Measurements from ENCODE around the gene CIAO2B.
A peak's percentile ranks its signal among the peaks of the same experiment; 100 is the strongest.
"Not testable (repeated sequence)": the region's sequence is repeated elsewhere in the genome, so short reads cannot be mapped to it uniquely, and the experiment has no call there.

CIAO2B gene

DNA sequence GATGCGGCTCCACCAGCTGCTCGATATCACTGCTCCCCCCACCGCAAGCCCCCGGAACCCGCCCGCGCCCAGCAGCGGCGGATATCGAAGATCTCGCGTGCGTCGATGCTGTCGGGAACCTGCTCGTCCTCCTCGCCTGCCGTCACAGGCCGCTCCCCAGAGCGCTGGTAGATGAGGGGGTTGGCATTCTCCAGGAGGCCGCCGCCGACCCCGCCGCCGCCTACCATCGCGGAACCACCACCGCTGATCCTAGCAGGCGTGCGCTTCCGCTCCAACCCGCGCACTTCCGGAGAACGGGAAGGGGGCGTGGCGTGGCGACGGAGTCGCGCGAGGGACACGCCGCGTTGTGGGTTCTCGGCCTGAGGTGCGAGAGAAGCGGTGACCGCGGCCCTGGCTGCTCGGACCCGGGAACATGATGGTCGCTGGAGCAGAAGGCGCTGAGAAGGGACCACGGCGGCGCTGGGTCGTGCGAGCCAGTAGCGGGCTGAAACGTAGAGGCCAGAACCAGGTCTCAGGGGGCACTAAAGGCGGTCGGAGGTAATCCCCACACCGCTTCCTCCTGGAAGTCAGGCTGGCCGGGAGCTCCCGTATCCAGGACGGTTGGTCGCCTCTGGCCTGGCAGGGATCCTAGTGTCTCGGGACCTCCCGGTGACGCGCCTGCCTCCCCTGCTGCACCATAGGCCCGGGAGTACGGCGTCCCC is at the start of gene CIAO2B:
CIAO2B (minus strand) TSS at position 265 of the 701 bp plus-strand sequence; CDS start at position 227, 38 bp downstream.
- peak; percentile 46 for DNase-seq

GRCh38 chr16:66983033-66983432 is 48.8 kb upstream of the CIAO2B start:
- DNase-seq, result no peak

DNA sequence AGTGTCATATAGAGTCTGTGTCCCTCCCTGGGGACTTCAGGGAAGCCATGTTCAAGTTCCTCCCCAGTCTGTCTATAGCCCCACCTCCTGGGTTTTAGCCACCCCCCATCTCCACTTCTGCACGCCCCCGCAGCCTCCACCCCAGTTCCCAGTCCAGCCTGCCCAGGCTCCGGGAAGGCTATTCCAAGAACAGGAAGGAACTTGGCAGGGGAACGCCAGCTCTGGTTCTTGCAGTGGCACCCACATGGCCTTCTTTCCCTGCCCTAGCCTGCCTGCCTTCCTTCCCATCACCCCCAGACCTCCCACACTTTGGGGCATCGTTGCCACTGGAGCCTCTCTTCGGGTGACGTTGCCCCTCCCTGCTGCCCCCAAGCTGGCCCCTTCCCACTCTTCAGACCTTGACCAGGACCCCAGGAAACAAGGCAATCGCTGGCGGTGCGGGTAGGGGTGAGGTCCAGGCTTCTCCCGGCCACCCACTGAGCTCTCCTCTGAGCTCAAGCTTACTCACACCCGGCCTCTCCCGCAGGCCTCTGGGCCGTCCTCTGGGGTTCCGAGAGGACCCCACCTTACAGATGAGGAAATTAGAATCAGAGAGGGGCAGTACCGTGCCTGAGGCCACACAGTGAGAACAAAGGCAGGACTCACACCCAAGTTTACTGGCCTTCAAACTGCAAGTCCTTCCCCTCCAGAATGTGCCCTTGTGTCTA is 45.0 kb upstream of the CIAO2B start:
- no peak for DNase-seq

GRCh38 chr16:66977341-66978113 is 43.3 kb upstream of the CIAO2B start:
- no peak for DNase-seq

GRCh38 chr16:66976746-66977145 is 42.5 kb upstream of the CIAO2B start:
- DNase-seq, result no peak

GRCh38 chr16:66975302-66975893 is 41.2 kb upstream of the CIAO2B start:
- DNase-seq, result no peak

DNA sequence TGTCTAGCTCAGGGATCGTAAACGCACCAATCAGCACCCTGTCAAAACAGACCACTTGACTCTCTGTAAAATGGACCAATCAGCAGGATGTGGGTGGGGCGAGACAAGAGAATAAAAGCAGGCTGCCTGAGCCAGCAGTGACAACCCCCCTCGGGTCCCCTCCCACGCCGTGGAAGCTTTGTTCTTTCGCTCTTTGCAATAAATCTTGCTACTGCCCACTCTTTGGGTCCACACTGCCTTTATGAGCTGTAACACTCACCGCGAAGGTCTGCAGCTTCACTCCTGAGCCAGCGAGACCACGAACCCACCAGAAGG is 40.7 kb upstream of the CIAO2B start:
- not testable (repeated sequence) for DNase-seq

GRCh38 chr16:66974156-66974931 is 40.1 kb upstream of the CIAO2B start:
- not testable (repeated sequence) for DNase-seq

DNA sequence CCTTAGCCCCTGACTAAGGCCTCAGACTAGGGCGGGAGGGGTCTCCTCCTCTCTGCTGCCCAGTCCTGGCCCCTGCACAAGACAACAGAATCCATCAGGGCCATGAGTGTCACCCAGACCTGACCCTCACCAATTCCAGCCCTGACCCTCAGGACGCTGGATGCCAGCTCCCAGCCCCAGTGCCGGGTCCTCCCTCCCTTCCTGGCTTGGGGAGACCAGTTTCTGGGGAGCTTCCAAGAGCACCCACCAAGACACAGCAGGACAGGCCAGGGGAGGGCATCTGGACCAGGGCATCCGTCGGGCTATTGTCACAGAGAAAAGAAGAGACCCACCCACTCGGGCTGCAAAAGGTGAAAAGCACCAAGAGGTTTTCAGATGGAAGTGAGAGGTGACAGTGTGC is 39.5 kb upstream of the CIAO2B start:
- no peak for DNase-seq

DNA sequence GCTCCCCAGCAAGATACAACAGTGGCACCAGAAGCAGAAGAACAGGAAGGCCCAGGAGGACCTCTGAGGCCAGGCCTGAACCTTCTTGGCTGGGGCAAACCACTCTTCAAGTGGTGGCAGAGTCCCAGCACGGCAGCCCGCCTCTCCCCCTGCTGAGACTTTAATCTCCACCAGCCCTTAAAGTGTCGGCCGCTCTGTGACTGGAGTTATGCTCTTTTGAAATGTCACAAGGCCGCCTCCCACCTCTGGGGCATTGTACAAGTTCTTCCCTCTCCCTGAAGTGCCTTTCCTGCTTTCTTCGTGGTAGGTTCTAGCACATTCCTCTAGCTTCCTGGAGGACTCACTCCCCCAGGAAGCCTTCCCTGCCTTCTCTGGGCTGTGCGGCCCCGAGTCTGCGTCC is 38.8 kb upstream of the CIAO2B start:
- DNase-seq, result no peak

DNA sequence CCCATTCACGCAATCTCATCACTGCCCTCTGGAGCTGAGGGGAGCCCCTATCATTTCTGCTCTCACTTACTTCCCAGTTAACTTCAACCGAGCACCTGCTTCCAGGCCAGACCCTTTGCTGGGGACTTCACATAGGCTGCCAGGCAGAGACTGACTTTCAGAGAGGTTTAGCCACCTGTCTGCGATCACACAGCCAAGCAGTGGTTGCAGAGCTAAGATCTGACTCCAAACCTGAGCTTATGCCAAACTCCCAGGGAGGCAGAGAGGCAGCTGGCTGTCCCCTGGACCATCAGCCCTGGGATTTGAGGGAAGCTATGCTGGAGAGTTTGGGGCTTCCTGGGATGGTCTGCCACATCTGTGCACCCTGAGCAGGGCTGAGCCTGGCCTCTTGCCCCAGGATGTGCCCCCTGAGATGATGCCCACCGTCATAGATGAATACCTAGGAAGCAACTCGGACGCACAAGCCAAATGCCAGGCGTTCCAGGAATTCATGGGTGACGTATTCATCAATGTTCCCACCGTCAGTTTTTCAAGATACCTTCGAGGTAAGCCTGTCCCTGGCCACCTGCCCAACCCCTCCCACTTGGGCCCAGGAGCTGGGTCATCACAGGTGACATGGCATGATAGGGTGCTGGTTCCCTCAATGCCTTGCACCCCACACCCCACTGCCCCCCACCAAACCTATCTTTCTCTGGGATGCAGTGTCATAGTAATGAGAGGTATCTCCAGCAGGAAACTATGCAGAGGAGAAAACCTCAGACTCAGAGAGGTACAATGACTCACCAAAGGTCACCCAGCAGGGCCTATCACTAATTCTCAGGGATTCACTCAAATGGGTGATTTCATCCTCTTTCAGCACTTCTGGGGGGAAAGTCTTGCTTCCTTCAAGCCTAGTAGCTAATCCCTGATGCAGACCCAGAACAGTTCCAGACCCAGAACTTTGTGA is 36.8 kb upstream of the CIAO2B start:
- DNase-seq, result no peak

- no peak for DNase-seq
Observed at GRCh38 chr16:66968847-66969246, 34.6 kb upstream of the CIAO2B start.

DNA sequence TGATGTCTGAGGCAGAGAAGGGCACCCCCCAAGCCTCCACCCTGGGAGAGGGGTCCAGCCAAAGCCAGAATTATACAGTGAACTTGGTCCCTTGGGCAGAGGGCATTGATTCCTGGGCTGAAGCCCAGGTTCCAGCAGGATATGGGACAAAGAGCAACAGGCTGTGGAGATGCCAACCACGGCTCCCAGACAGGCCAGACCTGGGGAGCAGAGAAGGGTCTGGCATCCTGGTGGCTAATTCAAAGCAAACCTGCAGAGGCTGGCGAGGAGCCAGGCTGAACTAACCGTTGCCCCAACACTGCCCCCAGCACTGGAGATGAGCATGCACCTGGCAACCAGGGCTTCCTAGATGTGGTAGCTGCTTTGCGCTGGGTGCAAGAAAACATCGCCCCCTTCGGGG is 29.8 kb upstream of the CIAO2B start:
- no peak for DNase-seq

DNA sequence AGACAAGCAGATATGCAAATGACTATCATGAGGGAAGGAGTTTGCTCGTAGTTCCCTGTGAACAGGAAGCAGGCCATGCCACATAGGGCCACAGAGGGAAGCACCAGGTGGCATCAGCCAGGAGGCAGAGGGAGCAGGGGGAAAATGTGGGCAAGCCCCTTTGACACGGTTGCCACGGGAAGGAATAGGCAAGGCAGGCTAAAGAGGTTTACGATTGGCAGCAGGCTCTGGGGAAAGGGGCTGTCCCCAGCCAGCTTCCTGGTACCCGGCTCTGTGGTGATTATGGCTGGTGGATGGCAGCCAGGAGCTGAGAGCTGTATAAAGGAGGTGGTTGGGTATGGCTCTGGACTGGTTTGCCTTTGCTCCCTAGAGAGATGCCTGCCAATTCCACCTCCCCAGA is 27.7 kb upstream of the CIAO2B start:
- DNase-seq, result no peak

GRCh38 chr16:66961065-66961744 is 27.0 kb upstream of the CIAO2B start, which contains the start of gene CES3:
TSS of gene CES3 (plus strand) at chr16:66961266. CDS start at chr16:66961308, 42 bp downstream.
- DNase-seq, result peak; percentile 75

DNA sequence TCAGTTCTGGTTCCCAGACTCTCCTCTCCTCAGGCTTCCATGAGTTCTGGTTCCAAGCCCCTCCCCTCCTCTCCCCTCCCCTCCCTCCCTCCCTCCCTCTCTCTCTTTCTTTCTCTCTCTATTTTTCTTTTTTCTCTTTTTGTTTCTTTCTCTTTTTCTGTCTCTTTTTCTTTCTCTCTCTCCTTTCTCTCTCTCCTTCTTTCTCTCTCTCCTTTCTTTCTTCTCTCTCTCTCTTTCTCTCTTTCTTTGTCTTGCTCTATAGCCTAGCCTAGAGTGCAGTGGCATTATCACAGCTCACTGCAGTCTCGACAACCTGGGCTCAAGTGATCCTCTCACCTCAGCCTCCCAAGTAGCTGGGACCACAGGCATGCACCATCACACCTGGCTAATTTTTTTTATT is 26.1 kb upstream of the CIAO2B start:
- DNase-seq, result no peak

DNA sequence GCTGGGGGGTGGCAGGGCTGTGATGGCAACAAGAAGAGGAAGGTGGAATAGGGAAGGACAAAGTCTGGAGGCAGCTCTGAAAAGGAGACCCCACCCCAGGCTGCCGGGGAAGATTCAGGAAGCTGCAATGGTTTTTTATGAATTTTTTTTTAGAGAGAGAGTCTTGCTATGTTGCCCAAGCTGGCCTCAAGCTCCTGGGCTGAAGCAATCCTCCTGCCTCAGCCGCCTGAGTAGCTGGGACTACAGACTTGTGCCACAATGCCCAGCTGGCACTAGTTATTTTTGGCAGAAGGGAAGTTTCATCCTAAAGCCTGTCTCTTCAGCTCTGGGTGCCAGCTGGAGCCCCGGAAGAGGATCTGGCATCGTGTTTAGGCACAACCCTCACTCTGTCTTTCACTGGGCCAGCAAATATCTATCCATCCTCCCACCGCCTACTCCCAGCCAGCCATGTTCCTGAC is 25.5 kb upstream of the CIAO2B start:
- no peak for DNase-seq

GRCh38 chr16:66958857-66959703 is 24.9 kb upstream of the CIAO2B start:
- no peak for DNase-seq

DNA sequence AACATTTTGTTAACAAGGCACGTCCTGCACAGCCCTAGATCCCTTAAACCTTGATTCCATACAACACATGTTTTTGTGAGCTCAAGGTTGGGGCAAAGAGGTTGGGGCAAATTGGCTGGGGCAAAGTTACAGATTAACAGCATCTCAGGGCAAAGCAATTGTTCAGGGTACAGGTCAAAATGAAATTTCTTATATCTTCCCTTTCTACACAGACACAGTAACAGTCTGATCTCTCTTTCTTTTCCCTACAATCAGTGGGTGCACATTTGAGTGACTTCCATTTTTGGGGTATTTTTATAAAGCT is 21.9 kb upstream of the CIAO2B start:
- DNase-seq, result not testable (repeated sequence)

Data from GF-D8 (cell line).